AG09309 (cell line): ENCODE results near the gene ENTHD1.

ENCODE experiments used
- DNase-seq: peaks from one replicate; pipeline ENCODE4 v3.0.0-alpha.2; 2010; ENCODE audit warnings: low read depth
- H3K4me3 ChIP-seq: 2 replicates; pipeline ENCODE4 v1.5.1; 2011; ENCODE audit warnings: mild to moderate bottlenecking, low read depth, low read length, moderate library complexity; ENCODE audit not compliant: control insufficient read depth
- CTCF ChIP-seq: IDR thresholded peaks from 2 replicates; pipeline ENCODE4 v1.5.1; 2011; ENCODE audit warnings: mild to moderate bottlenecking, low read depth, low read length, inconsistent platforms; ENCODE audit not compliant: insufficient read depth, control insufficient read depth; ENCODE audit errors: missing control alignments

ENTHD1 gene

DNA sequence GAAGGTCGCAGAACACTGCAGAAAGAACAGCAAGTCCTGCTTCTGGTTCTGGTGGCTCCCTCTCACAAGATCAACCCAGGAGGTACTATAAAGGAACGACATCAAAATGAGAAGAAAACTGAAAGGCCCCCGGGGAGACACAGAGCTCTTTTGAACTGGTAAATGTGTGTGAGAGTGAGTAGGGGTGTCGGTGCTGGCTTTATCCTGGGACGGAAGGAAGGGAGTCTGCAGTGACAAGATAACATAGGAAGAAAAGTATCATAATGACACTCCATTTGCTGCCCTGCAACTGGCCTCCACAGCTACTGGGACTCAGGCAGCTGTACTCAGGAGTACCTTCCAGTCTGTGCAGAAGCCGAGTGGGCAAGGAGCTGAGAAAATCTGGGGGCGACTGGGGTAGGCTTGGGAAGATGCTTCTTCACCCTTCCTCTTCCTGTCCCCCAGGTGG, 60.9 kb downstream of the ENTHD1 start:
- no peak overlapping the region for H3K4me3 ChIP-seq
- no peak for TF ChIP-seq CTCF

GRCh38 chr22:39825661-39826102, 67.9 kb downstream of the ENTHD1 start:
- TF ChIP-seq CTCF, result no peak
- no peak overlapping the region for H3K4me3 ChIP-seq
- DNase-seq, result no peak

More for the DNA sequence above, 60.9 kb downstream of the ENTHD1 start:
- no peak for DNase-seq

DNA sequence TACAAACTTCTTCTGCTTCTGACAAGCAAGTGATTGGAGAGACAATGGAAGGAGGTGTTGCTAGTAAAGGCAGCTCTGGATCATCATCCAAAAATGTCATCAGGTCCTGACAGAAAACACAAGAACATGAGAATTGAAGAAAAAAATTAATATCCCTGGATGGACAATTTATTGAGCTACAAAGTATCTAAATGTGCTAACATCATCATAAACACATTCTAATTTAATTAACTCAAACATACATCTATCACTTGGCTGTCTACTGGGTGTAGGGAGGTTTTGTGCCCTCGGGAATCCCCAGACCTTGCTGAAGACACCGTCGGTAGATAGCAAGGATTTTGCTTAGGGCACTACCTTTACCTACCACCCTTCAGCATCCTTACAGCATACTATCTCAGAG, 72.6 kb downstream of the ENTHD1 start:
- no peak for TF ChIP-seq CTCF
- DNase-seq, result no peak
- H3K4me3 ChIP-seq, result no peak overlapping the region

DNA sequence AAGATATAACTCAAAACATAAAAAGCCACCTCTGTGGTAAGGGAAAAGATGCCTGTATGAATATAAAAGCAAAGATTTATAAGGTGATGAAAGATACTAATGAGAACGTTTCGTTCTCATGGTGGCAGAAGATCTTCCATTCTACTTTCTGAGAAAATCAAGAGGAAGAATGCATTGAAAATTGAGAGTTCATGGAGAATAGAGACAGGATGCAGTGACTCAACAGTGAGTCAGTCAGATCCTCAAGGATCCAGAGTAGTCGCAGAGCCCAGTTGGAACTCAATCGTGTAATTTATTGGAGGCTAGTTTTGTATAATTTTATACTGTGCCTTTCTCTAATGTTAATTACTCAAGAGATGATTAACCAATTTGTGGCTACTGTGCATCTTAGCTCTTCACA, 73.3 kb downstream of the ENTHD1 start:
- no peak overlapping the region for H3K4me3 ChIP-seq
- DNase-seq, result peak; percentile 3
- no peak for TF ChIP-seq CTCF

GRCh38 chr22:39819429-39819828, 74.1 kb downstream of the ENTHD1 start:
- no peak overlapping the region for H3K4me3 ChIP-seq
- no peak for DNase-seq
- no peak for TF ChIP-seq CTCF

DNA sequence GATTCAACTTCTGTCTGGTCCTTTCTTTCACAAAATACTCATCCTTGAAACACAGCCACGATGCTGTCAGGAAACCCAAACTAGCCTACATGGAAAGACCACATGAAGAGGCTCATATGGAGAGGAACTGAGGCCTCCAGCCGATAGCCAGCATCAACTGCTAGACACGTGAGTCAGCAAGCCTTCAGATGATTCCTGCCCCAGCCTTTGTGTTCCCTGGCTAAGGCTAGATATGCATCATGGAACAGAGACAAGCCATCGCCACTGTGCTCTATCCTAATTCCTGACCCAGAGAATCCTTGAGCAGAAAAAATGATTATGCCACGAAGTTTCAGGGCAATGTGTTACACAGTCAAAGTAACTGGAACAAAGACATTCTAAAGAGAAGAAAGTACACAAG, 75.5 kb downstream of the ENTHD1 start:
- no peak for DNase-seq
- TF ChIP-seq CTCF, result no peak
- H3K4me3 ChIP-seq, result no peak overlapping the region

GRCh38 chr22:39815932-39816331, 77.6 kb downstream of the ENTHD1 start:
- DNase-seq, result no peak
- H3K4me3 ChIP-seq, result no peak overlapping the region
- no peak for TF ChIP-seq CTCF
